ENCODE results near the gene NGEF. TPM values are rescaled to one million over a fixed set of nuclear protein-coding genes. Genes with fewer than 3 reads are reported as not detected.
"Not testable (repeated sequence)": the region's sequence is repeated elsewhere in the genome, so short reads cannot be mapped to it uniquely, and the experiment has no call there.

The NGEF gene
- total and polyA plus RNA-seq, 5 donors from 2014 or later = 0.21 TPM; not detected in 4

DNA sequence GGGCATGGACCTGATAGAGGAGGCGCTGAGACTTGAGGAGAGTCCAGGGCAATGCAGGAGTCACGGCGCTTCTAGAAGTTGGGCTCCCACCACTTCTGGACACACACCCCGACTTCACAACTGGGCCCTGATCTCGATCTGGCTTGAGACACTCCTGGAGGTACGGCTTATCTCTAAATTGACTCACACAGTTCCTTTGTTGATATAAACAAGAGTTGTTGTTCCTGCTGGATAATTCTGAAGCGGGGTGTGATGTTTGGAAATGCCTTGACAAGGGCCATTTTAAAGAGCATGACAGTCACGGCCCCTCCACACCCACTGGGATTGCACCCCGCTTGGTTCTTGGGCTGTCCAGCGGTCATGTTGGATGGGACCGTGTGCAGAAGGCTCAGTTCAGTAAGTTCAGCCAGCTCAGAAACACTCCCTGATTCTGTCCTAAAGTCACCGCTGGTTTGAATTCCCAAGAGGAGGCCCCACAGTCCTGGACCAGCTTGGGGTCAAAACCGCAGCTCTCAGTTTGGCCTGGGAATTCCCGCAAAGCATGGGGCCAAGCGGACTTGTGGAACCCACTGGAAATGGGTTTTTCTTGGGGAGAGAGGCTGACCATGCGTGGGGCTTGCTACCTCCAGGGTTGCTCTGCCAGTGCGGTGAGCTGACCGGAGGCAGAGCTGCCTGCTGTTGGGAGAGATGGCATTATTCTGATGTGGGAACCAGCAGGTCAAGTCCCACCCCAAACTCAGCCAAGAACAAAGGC is 10.1 kb upstream of the NGEF start:
- Histone ChIP-seq H3K4me3 (ENCODE audit: low read depth, low read length) (no peak overlapping the region), H3K27me3 (ENCODE audit: control insufficient read depth, insufficient read depth, low read length) (no peaks in the 10 kb centered on the region), H3K36me3 (ENCODE audit: control insufficient read depth, insufficient read depth, low read length) (no peaks in the 10 kb centered on the region), H3K9me3 (ENCODE audit: control insufficient read depth in 2 of 2, low read length in 2 of 2) (no peaks in the 10 kb centered on the region), H3K4me1 (ENCODE audit: control insufficient read depth, insufficient read depth, low read length, poor library complexity, severe bottlenecking) (no peaks in the 10 kb centered on the region), H3K27ac (ENCODE audit: insufficient read depth, low read length, poor library complexity, severe bottlenecking) (no peak overlapping the region)
- H3K9me3 Mint-ChIP-seq = peaks cover 0 to 2% (median 0%) of the 10 kb centered on the region in 7 donors
- H3K4me1 Mint-ChIP-seq = no peaks in the 10 kb centered on the region
- peaks cover 4% of the 10 kb centered on the region for H3K27me3 Mint-ChIP-seq
- no peaks in the 10 kb centered on the region for H3K36me3 Mint-ChIP-seq
- no peak overlapping the region for H3K4me3 Mint-ChIP-seq
- ATAC-seq (ENCODE audit: low read depth in 2 of 2) = no peak
- H3K27ac Mint-ChIP-seq = no peak overlapping the region
- DNase-seq = no peak

GRCh38 chr2:233022561-233022960 is 9.5 kb upstream of the NGEF start:
- H3K36me3 ChIP-seq (ENCODE audit: control insufficient read depth, insufficient read depth, low read length) = no peaks in the 10 kb centered on the region
- H3K36me3 Mint-ChIP-seq = no peaks in the 10 kb centered on the region
- H3K27ac Mint-ChIP-seq = no peak overlapping the region
- DNase-seq (no peak), ATAC-seq (ENCODE audit: low read depth in 2 of 2) (no peak)
- no peak overlapping the region for H3K4me3 ChIP-seq (ENCODE audit: low read depth, low read length)
- H3K9me3 Mint-ChIP-seq = peaks cover 0 to 2% (median 0%) of the 10 kb centered on the region in 7 donors
- H3K27ac ChIP-seq (ENCODE audit: insufficient read depth, low read length, poor library complexity, severe bottlenecking) = no peak overlapping the region
- no peaks in the 10 kb centered on the region for H3K27me3 ChIP-seq (ENCODE audit: control insufficient read depth, insufficient read depth, low read length)
- no peaks in the 10 kb centered on the region for H3K4me1 Mint-ChIP-seq
- no peak overlapping the region for H3K4me3 Mint-ChIP-seq
- no peaks in the 10 kb centered on the region for H3K4me1 ChIP-seq (ENCODE audit: control insufficient read depth, insufficient read depth, low read length, poor library complexity, severe bottlenecking)
- H3K27me3 Mint-ChIP-seq = peaks cover 4% of the 10 kb centered on the region
- H3K9me3 ChIP-seq (ENCODE audit: control insufficient read depth in 2 of 2, low read length in 2 of 2) = no peaks in the 10 kb centered on the region

GRCh38 chr2:233021771-233022170 is 8.7 kb upstream of the NGEF start:
- no peak overlapping the region for H3K4me3 Mint-ChIP-seq
- H3K27me3 Mint-ChIP-seq = peaks cover 4% of the 10 kb centered on the region
- ATAC-seq (ENCODE audit: low read depth in 2 of 2) (no peak), DNase-seq (no peak)
- Histone ChIP-seq H3K9me3 (ENCODE audit: control insufficient read depth in 2 of 2, low read length in 2 of 2) (no peaks in the 10 kb centered on the region), H3K4me1 (ENCODE audit: control insufficient read depth, insufficient read depth, low read length, poor library complexity, severe bottlenecking) (no peaks in the 10 kb centered on the region), H3K27me3 (ENCODE audit: control insufficient read depth, insufficient read depth, low read length) (no peaks in the 10 kb centered on the region), H3K36me3 (ENCODE audit: control insufficient read depth, insufficient read depth, low read length) (no peaks in the 10 kb centered on the region), H3K27ac (ENCODE audit: insufficient read depth, low read length, poor library complexity, severe bottlenecking) (no peak overlapping the region), H3K4me3 (ENCODE audit: low read depth, low read length) (no peak overlapping the region)
- no peaks in the 10 kb centered on the region for H3K36me3 Mint-ChIP-seq
- H3K9me3 Mint-ChIP-seq = peaks cover 0 to 5% (median 0%) of the 10 kb centered on the region in 7 donors
- H3K27ac Mint-ChIP-seq = no peak overlapping the region
- no peaks in the 10 kb centered on the region for H3K4me1 Mint-ChIP-seq

- Mint-ChIP-seq H3K27me3 (peaks cover 4% of the 10 kb centered on the region), H3K4me3 (no peak overlapping the region), H3K9me3 (peaks cover 0 to 5% (median 2%) of the 10 kb centered on the region in 7 donors), H3K36me3 (no peaks in the 10 kb centered on the region), H3K4me1 (no peaks in the 10 kb centered on the region), H3K27ac (peak overlapping the region in 1 of 3 donors; percentile 87)
- Histone ChIP-seq H3K36me3 (ENCODE audit: control insufficient read depth, insufficient read depth, low read length) (no peaks in the 10 kb centered on the region), H3K4me1 (ENCODE audit: control insufficient read depth, insufficient read depth, low read length, poor library complexity, severe bottlenecking) (no peaks in the 10 kb centered on the region), H3K27me3 (ENCODE audit: control insufficient read depth, insufficient read depth, low read length) (no peaks in the 10 kb centered on the region), H3K4me3 (ENCODE audit: low read depth, low read length) (no peak overlapping the region), H3K9me3 (ENCODE audit: control insufficient read depth in 2 of 2, low read length in 2 of 2) (no peaks in the 10 kb centered on the region), H3K27ac (ENCODE audit: insufficient read depth, low read length, poor library complexity, severe bottlenecking) (no peak overlapping the region)
- ATAC-seq (ENCODE audit: low read depth in 2 of 2) (no peak), DNase-seq (no peak)
These were observed 7.4 kb upstream of the NGEF start for GRCh38 chr2:233020454-233020853.

- ATAC-seq (ENCODE audit: low read depth in 2 of 2); H3K4me3 Mint-ChIP-seq; H3K4me1 Mint-ChIP-seq; H3K36me3 ChIP-seq (ENCODE audit: control insufficient read depth, insufficient read depth, low read length); H3K9me3 ChIP-seq (ENCODE audit: control insufficient read depth in 2 of 2, low read length in 2 of 2); H3K4me3 ChIP-seq (ENCODE audit: low read depth, low read length); H3K27ac Mint-ChIP-seq; H3K9me3 Mint-ChIP-seq; H3K4me1 ChIP-seq (ENCODE audit: control insufficient read depth, insufficient read depth, low read length, poor library complexity, severe bottlenecking); H3K36me3 Mint-ChIP-seq; DNase-seq; H3K27ac ChIP-seq (ENCODE audit: insufficient read depth, low read length, poor library complexity, severe bottlenecking); H3K27me3 ChIP-seq (ENCODE audit: control insufficient read depth, insufficient read depth, low read length); H3K27me3 Mint-ChIP-seq: not testable (repeated sequence)
These were observed 6.6 kb upstream of the NGEF start for GRCh38 chr2:233019610-233020009.

GRCh38 chr2:233017947-233018346 is 4.9 kb upstream of the NGEF start:
- Histone ChIP-seq H3K4me1 (ENCODE audit: control insufficient read depth, insufficient read depth, low read length, poor library complexity, severe bottlenecking) (no peaks in the 10 kb centered on the region), H3K4me3 (ENCODE audit: low read depth, low read length) (no peak overlapping the region), H3K27ac (ENCODE audit: insufficient read depth, low read length, poor library complexity, severe bottlenecking) (no peak overlapping the region), H3K36me3 (ENCODE audit: control insufficient read depth, insufficient read depth, low read length) (no peaks in the 10 kb centered on the region), H3K9me3 (ENCODE audit: control insufficient read depth in 2 of 2, low read length in 2 of 2) (no peaks in the 10 kb centered on the region), H3K27me3 (ENCODE audit: control insufficient read depth, insufficient read depth, low read length) (no peaks in the 10 kb centered on the region)
- Mint-ChIP-seq H3K36me3 (no peaks in the 10 kb centered on the region), H3K9me3 (peaks cover 0 to 5% (median 2%) of the 10 kb centered on the region in 7 donors), H3K27me3 (peaks cover 4% of the 10 kb centered on the region), H3K4me1 (no peaks in the 10 kb centered on the region), H3K4me3 (no peak overlapping the region), H3K27ac (no peak overlapping the region)
- DNase-seq (no peak), ATAC-seq (ENCODE audit: low read depth in 2 of 2) (no peak)

DNA sequence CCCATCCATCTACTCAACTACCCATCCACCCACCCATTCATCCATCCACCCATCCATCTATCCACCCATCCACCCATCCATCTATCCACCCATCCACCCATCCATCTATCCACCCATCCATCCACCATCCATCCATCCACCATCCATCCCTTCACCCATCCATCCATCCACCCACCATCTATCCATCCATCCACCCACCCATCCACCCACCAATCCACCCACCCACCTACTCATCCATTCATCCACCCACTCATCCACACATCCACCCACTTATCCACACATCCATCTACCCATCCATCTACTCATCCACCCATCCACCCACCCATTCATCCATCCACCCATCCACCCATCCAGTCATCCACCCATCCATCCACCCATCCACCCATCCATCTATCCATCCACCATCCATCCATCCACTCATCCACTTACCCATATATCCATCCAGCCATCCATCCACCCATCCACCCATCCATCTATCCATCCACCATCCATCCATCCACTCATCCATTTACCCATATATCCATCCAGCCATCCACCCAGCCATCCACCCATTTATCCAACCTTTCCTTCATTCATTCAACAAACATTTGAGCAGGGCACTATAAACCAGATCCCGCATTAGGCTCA is 2.1 kb upstream of the NGEF start:
- H3K36me3 ChIP-seq (ENCODE audit: control insufficient read depth, insufficient read depth, low read length) = no peaks in the 10 kb centered on the region
- Mint-ChIP-seq H3K9me3 (peaks cover 0 to 7% (median 2%) of the 10 kb centered on the region in 7 donors), H3K27me3 (peaks cover 5% of the 10 kb centered on the region), H3K4me3 (no peak overlapping the region), H3K4me1 (no peaks in the 10 kb centered on the region), H3K36me3 (no peaks in the 10 kb centered on the region), H3K27ac (no peak overlapping the region)
- H3K9me3 ChIP-seq (ENCODE audit: control insufficient read depth in 2 of 2, low read length in 2 of 2) = no peaks in the 10 kb centered on the region
- no peaks in the 10 kb centered on the region for H3K27me3 ChIP-seq (ENCODE audit: control insufficient read depth, insufficient read depth, low read length)
- no peak overlapping the region for H3K4me3 ChIP-seq (ENCODE audit: low read depth, low read length)
- no peak overlapping the region for H3K27ac ChIP-seq (ENCODE audit: insufficient read depth, low read length, poor library complexity, severe bottlenecking)
- no peak for ATAC-seq (ENCODE audit: low read depth in 2 of 2)
- H3K4me1 ChIP-seq (ENCODE audit: control insufficient read depth, insufficient read depth, low read length, poor library complexity, severe bottlenecking) = no peaks in the 10 kb centered on the region
- DNase-seq = no peak

- Histone ChIP-seq H3K27ac (ENCODE audit: insufficient read depth, low read length, poor library complexity, severe bottlenecking) (no peak overlapping the region), H3K4me1 (ENCODE audit: control insufficient read depth, insufficient read depth, low read length, poor library complexity, severe bottlenecking) (no peaks in the 10 kb centered on the region), H3K27me3 (ENCODE audit: control insufficient read depth, insufficient read depth, low read length) (no peaks in the 10 kb centered on the region), H3K9me3 (ENCODE audit: control insufficient read depth in 2 of 2, low read length in 2 of 2) (no peaks in the 10 kb centered on the region), H3K4me3 (ENCODE audit: low read depth, low read length) (no peak overlapping the region), H3K36me3 (ENCODE audit: control insufficient read depth, insufficient read depth, low read length) (no peaks in the 10 kb centered on the region)
- Mint-ChIP-seq H3K9me3 (peaks cover 0 to 6% (median 2%) of the 10 kb centered on the region in 7 donors), H3K4me1 (no peaks in the 10 kb centered on the region), H3K27ac (no peak overlapping the region), H3K4me3 (no peak overlapping the region), H3K36me3 (no peaks in the 10 kb centered on the region), H3K27me3 (peaks cover 5% of the 10 kb centered on the region)
- DNase-seq (no peak), ATAC-seq (ENCODE audit: low read depth in 2 of 2) (no peak)
These were observed 594 bp upstream of the NGEF start for GRCh38 chr2:233013650-233014049.
